Lung (tissue), 12 donors: ENCODE measurements around the gene FTCD. TPM values are rescaled to one million over a fixed set of nuclear protein-coding genes. Genes with fewer than 3 reads are reported as not detected.

Experiments used
- ATAC-seq: fragments of 200-7000 bp; cut with Tn5 transposase; one replicate; pipeline ENCODE4 v1.9.1; 2020; ENCODE audit warnings: moderate number of reproducible peaks; ENCODE audit not compliant: insufficient read depth, low FRiP score
- DNase-seq, 3 donors: peaks; one replicate each; pipeline ENCODE4 v3.0.0-alpha.2; 2013 to 2017
- H3K27ac ChIP-seq, 2 donors: one replicate each; pipeline ENCODE4 v1.5.1; 2013; ENCODE audit warnings: mild to moderate bottlenecking in 2 of 2, moderate library complexity in 2 of 2, control low read depth in 1 of 2, inconsistent platforms in 1 of 2, low read depth in 1 of 2, low read length in 1 of 2
- H3K27me3 ChIP-seq, 3 donors: one replicate each; pipeline ENCODE4 v1.5.1; 2013; ENCODE audit warnings: low read length in 2 of 3; ENCODE audit not compliant: control insufficient read depth in 3 of 3, insufficient read depth in 3 of 3
- H3K36me3 ChIP-seq, 4 donors: one replicate each; pipeline ENCODE4 v1.5.1; 2013; ENCODE audit warnings: low read length in 4 of 4, mild to moderate bottlenecking in 1 of 4, moderate library complexity in 1 of 4; ENCODE audit not compliant: control insufficient read depth in 4 of 4, insufficient read depth in 4 of 4
- H3K4me1 ChIP-seq, 5 donors: one replicate each; pipeline ENCODE4 v1.5.1; 2013; ENCODE audit warnings: low read length in 5 of 5, mild to moderate bottlenecking in 2 of 5, moderate library complexity in 1 of 5; ENCODE audit not compliant: control insufficient read depth in 5 of 5, insufficient read depth in 5 of 5
- H3K4me3 ChIP-seq: one replicate; pipeline ENCODE4 v1.5.1; 2013; ENCODE audit warnings: mild to moderate bottlenecking, control low read depth, moderate library complexity
- H3K9ac ChIP-seq, 2 donors: one replicate each; pipeline ENCODE4 v1.5.1; 2013; ENCODE audit warnings: low read length in 2 of 2, control low read depth in 1 of 2; ENCODE audit not compliant: insufficient read depth in 1 of 2
- H3K9me3 ChIP-seq, 4 donors: one replicate each; pipeline ENCODE4 v1.5.1; 2013; ENCODE audit warnings: low read length in 3 of 4, mild to moderate bottlenecking in 1 of 4, moderate library complexity in 1 of 4; ENCODE audit not compliant: control insufficient read depth in 4 of 4, insufficient read depth in 3 of 4
- CTCF ChIP-seq: IDR thresholded peaks from 2 replicates; pipeline ENCODE4 v1.5.1; 2012; ENCODE audit warnings: mild to moderate bottlenecking; ENCODE audit errors: control extremely low read depth, extremely low read depth
- WGBS, 2 donors: extraction: QIAGEN DNeasy Blood & Tissue Kit; methylation state at CpG; one replicate each; pipeline ENCODE4 v1.1.7; 2013; 5-methylcytosine and 5-hydroxymethylcytosine counted together
- polyA plus RNA-seq, 2 donors: library from polyadenylated mRNA; stranded (reverse); fragments of 200-250 nt; gene quantifications; one replicate each; pipeline ENCODE4 v1.2.1, GENCODE V29; 2013
- total RNA-seq, 2 donors: library from RNA; depleted of rRNA in 1 of 2; stranded (reverse); fragments of >200 nt in 1 of 2; gene quantifications; one replicate each; pipeline ENCODE4 v1.2.1, GENCODE V29; 2014 to 2021
- donor health status: control.
- donor health status: control.
- donor health status: Bipolar disorder and iron deficiency.
- donor health status: healthy.
- donor health status: DM: yes; HTN: yes; CAD: no.

Gene FTCD
- total and polyA plus RNA-seq, 4 donors, result 0.03 to 0.43 (median 0.20) TPM

GRCh38 chr21:46114963-46115362 is 40.4 kb downstream of the FTCD start:
- ATAC-seq (no peak), DNase-seq (no peak)
- peaks cover 0 to 3% (median 0%) of the 10 kb centered on the region in 5 donors for H3K4me1 ChIP-seq
- H3K4me3 ChIP-seq, result no peak overlapping the region
- 85 to 87% methylated on average over 4 of the region's 4 CpGs for WGBS, 2 donors
- no peak overlapping the region for H3K27ac ChIP-seq
- no peaks in the 10 kb centered on the region for H3K27me3 ChIP-seq
- peaks cover 0 to 10% (median 4%) of the 10 kb centered on the region in 4 donors for H3K9me3 ChIP-seq
- TF ChIP-seq CTCF, result no peak
- H3K9ac ChIP-seq, result no peak overlapping the region
- peaks cover 6 to 56% (median 36%) of the 10 kb centered on the region in 4 donors for H3K36me3 ChIP-seq

GRCh38 chr21:46113497-46114176 is 41.7 kb downstream of the FTCD start:
- no peak overlapping the region for H3K27ac ChIP-seq
- TF ChIP-seq CTCF, result no peak
- no peak overlapping the region for H3K4me3 ChIP-seq
- 96% methylated on average over 16 of the region's 16 CpGs for WGBS, 2 donors
- H3K27me3 ChIP-seq, result no peaks in the 10 kb centered on the region
- peaks cover 0 to 5% (median 0%) of the 10 kb centered on the region in 5 donors for H3K4me1 ChIP-seq
- DNase-seq (no peak), ATAC-seq (no peak)
- H3K9ac ChIP-seq, result no peak overlapping the region
- H3K9me3 ChIP-seq, result peaks cover 0 to 10% (median 4%) of the 10 kb centered on the region in 4 donors
- peaks cover 6 to 49% (median 30%) of the 10 kb centered on the region in 4 donors for H3K36me3 ChIP-seq

GRCh38 chr21:46112725-46113215 is 42.6 kb downstream of the FTCD start:
- no peak for DNase-seq
- Histone ChIP-seq H3K36me3 (peaks cover 6 to 45% (median 28%) of the 10 kb centered on the region in 4 donors), H3K27ac (no peak overlapping the region), H3K4me3 (no peak overlapping the region), H3K4me1 (peaks cover 0 to 5% (median 0%) of the 10 kb centered on the region in 5 donors), H3K9ac (no peak overlapping the region), H3K9me3 (peaks cover 0 to 10% (median 6%) of the 10 kb centered on the region in 4 donors), H3K27me3 (no peaks in the 10 kb centered on the region)
- TF ChIP-seq CTCF, result no peak
- 93 to 96% methylated on average over 18 to 20 of the region's 20 CpGs for WGBS, 2 donors
- ATAC-seq, result no peak
